Muscle layer of colon (tissue), 2 donors: ENCODE data around the gene ATAD3B.

Experiments used
- H3K27ac ChIP-seq: one replicate; pipeline ENCODE4 v1.7.0; 2013; ENCODE audit warnings: low read depth, mild to moderate bottlenecking, low read length, moderate library complexity
- H3K27me3 ChIP-seq, 2 donors: one replicate each; pipeline ENCODE4 v1.7.0; 2013; ENCODE audit warnings: low read length in 2 of 2, mild to moderate bottlenecking in 2 of 2; ENCODE audit not compliant: insufficient read depth in 2 of 2, control insufficient read depth in 1 of 2
- H3K36me3 ChIP-seq: one replicate; pipeline ENCODE4 v1.7.0; 2013; ENCODE audit warnings: mild to moderate bottlenecking, low read length; ENCODE audit not compliant: insufficient read depth
- H3K4me1 ChIP-seq: one replicate; pipeline ENCODE4 v1.7.0; 2013; ENCODE audit warnings: mild to moderate bottlenecking, low read length; ENCODE audit not compliant: insufficient read depth
- H3K4me3 ChIP-seq, 2 donors: one replicate each; pipeline ENCODE4 v1.7.0; 2013; ENCODE audit warnings: low read length in 2 of 2, low read depth in 1 of 2, mild to moderate bottlenecking in 1 of 2, moderate library complexity in 1 of 2
- H3K9ac ChIP-seq: one replicate; pipeline ENCODE4 v1.7.0; 2013; ENCODE audit warnings: low read length
- H3K9me3 ChIP-seq: one replicate; pipeline ENCODE4 v1.7.0; 2013; ENCODE audit warnings: mild to moderate bottlenecking, low read length
- donor health status: abdominal sarcoma.
- donor health status: Adenocarcinoma of cecum.

ATAD3B gene

GRCh38 chr1:1534401-1535154 is 63.0 kb downstream of the ATAD3B start:
- H3K9ac ChIP-seq, result no peak overlapping the region
- peaks cover 11% of the 10 kb centered on the region for H3K4me1 ChIP-seq
- H3K27ac ChIP-seq, result no peak overlapping the region
- H3K36me3 ChIP-seq, result peaks cover under 1% of the 10 kb centered on the region
- no peaks in the 10 kb centered on the region for H3K27me3 ChIP-seq
- H3K9me3 ChIP-seq, result no peaks in the 10 kb centered on the region
- no peak overlapping the region for H3K4me3 ChIP-seq

GRCh38 chr1:1535201-1536018 is 63.8 kb downstream of the ATAD3B start:
- Histone ChIP-seq H3K9ac (no peak overlapping the region), H3K4me3 (no peak overlapping the region), H3K9me3 (no peaks in the 10 kb centered on the region), H3K27ac (no peak overlapping the region), H3K36me3 (no peaks in the 10 kb centered on the region), H3K4me1 (peaks cover 11% of the 10 kb centered on the region), H3K27me3 (no peaks in the 10 kb centered on the region)

GRCh38 chr1:1536019-1536937 is 64.7 kb downstream of the ATAD3B start:
- Histone ChIP-seq H3K4me3 (no peak overlapping the region), H3K36me3 (no peaks in the 10 kb centered on the region), H3K9me3 (no peaks in the 10 kb centered on the region), H3K27me3 (no peaks in the 10 kb centered on the region), H3K4me1 (peaks cover 11% of the 10 kb centered on the region), H3K27ac (peak overlapping the region; percentile 23), H3K9ac (no peak overlapping the region)

GRCh38 chr1:1536938-1537546 is 65.5 kb downstream of the ATAD3B start:
- Histone ChIP-seq H3K36me3 (no peaks in the 10 kb centered on the region), H3K4me3 (no peak overlapping the region), H3K9me3 (no peaks in the 10 kb centered on the region), H3K4me1 (peaks cover 11% of the 10 kb centered on the region), H3K27me3 (no peaks in the 10 kb centered on the region), H3K9ac (no peak overlapping the region), H3K27ac (no peak overlapping the region)

GRCh38 chr1:1537626-1538250 is 66.2 kb downstream of the ATAD3B start:
- no peaks in the 10 kb centered on the region for H3K9me3 ChIP-seq
- H3K36me3 ChIP-seq, result no peaks in the 10 kb centered on the region
- peaks cover 11% of the 10 kb centered on the region for H3K4me1 ChIP-seq
- H3K9ac ChIP-seq, result no peak overlapping the region
- H3K27me3 ChIP-seq, result no peaks in the 10 kb centered on the region
- H3K27ac ChIP-seq, result no peak overlapping the region
- H3K4me3 ChIP-seq, result no peak overlapping the region

GRCh38 chr1:1538334-1538733 is 66.8 kb downstream of the ATAD3B start:
- H3K36me3 ChIP-seq, result no peaks in the 10 kb centered on the region
- no peak overlapping the region for H3K9ac ChIP-seq
- no peak overlapping the region for H3K4me3 ChIP-seq
- H3K27ac ChIP-seq, result peak overlapping the region; percentile 44
- no peaks in the 10 kb centered on the region for H3K27me3 ChIP-seq
- H3K4me1 ChIP-seq, result peaks cover 11% of the 10 kb centered on the region
- H3K9me3 ChIP-seq, result no peaks in the 10 kb centered on the region

- Histone ChIP-seq H3K4me1 (peaks cover 11% of the 10 kb centered on the region), H3K27me3 (no peaks in the 10 kb centered on the region), H3K27ac (peak overlapping the region; percentile 44), H3K9ac (no peak overlapping the region), H3K36me3 (no peaks in the 10 kb centered on the region), H3K9me3 (no peaks in the 10 kb centered on the region), H3K4me3 (peak overlapping the region in 1 of 2 donors; percentile 55)
Measured at GRCh38 chr1:1538989-1539309, 67.4 kb downstream of the ATAD3B start.

GRCh38 chr1:1539310-1540089 is 67.9 kb downstream of the ATAD3B start:
- Histone ChIP-seq H3K9ac (no peak overlapping the region), H3K27ac (peak overlapping the region; percentile 41)

GRCh38 chr1:1540090-1540817 is 68.7 kb downstream of the ATAD3B start, which contains the start of gene TMEM240:
TMEM240 (minus strand) TSS chr1:1540624; CDS start chr1:1540346, 278 bp downstream.
- H3K4me1 ChIP-seq, result peaks cover 11% of the 10 kb centered on the region
- peak within 1 kb of the TSS; percentile 63 for H3K27ac ChIP-seq
- H3K36me3 ChIP-seq, result no peaks in the 10 kb centered on the region
- H3K4me3 ChIP-seq, result peak within 1 kb of the TSS; percentile 55 to 80
- H3K27me3 ChIP-seq, result no peaks in the 10 kb centered on the region
- H3K9me3 ChIP-seq, result no peaks in the 10 kb centered on the region
- H3K9ac ChIP-seq, result no peak within 1 kb of the TSS

More at GRCh38 chr1:1539310-1540089, 67.9 kb downstream of the ATAD3B start:
- Histone ChIP-seq H3K4me1 (peaks cover 11% of the 10 kb centered on the region), H3K4me3 (peak overlapping the region; percentile 55 to 67), H3K27me3 (no peaks in the 10 kb centered on the region), H3K36me3 (no peaks in the 10 kb centered on the region), H3K9me3 (no peaks in the 10 kb centered on the region)
